Mesothelial cell of epicardium (in vitro differentiated cells): ENCODE measurements around the gene KRTCAP3. TPM values are rescaled to one million over a fixed set of nuclear protein-coding genes. Genes with fewer than 3 reads are reported as not detected.
A peak's percentile ranks its signal among the peaks of the same experiment; 100 is the strongest.

ENCODE experiments used
- DNase-seq, 2 experiments: peaks; one replicate each; pipeline ENCODE4 v3.0.0; 2021; ENCODE audit warnings: low spot score in 2 of 2; ENCODE audit not compliant: unreplicated experiment in 2 of 2
- H3K27ac Mint-ChIP-seq: 2 replicates; pipeline ENCODE4 v1.8.0; 2021; ENCODE audit warnings: mixed read lengths
- H3K27me3 Mint-ChIP-seq: 2 replicates; pipeline ENCODE4 v1.8.0; 2021; ENCODE audit warnings: low read depth, mixed read lengths
- H3K36me3 Mint-ChIP-seq: 2 replicates; pipeline ENCODE4 v1.8.0; 2021; ENCODE audit warnings: mixed read lengths
- H3K4me1 Mint-ChIP-seq: 2 replicates; pipeline ENCODE4 v1.8.0; 2021; ENCODE audit warnings: mixed read lengths
- H3K4me3 Mint-ChIP-seq: 2 replicates; pipeline ENCODE4 v1.8.0; 2021; ENCODE audit warnings: mild to moderate bottlenecking, moderate library complexity, mixed read lengths
- H3K9me3 Mint-ChIP-seq: 2 replicates; pipeline ENCODE4 v1.8.0; 2021; ENCODE audit warnings: mixed read lengths
- CTCF ChIP-seq: fragments of 200-600 bp; sonication (generic); IDR thresholded peaks from one replicate; pipeline ENCODE4 v1.5.0; 2021; ENCODE audit warnings: antibody characterized with exemption; ENCODE audit not compliant: unreplicated experiment
- total RNA-seq: library from RNA; stranded (reverse); gene quantifications from 3 replicates; pipeline ENCODE4 v1.2.1, GENCODE V29; 2021

The KRTCAP3 gene, protein sequence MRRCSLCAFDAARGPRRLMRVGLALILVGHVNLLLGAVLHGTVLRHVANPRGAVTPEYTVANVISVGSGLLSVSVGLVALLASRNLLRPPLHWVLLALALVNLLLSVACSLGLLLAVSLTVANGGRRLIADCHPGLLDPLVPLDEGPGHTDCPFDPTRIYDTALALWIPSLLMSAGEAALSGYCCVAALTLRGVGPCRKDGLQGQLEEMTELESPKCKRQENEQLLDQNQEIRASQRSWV
- total RNA-seq: 24.5 to 26.1 TPM (median 25.5 TPM) in 3 replicates

GRCh38 chr2:27441958-27442919, at the start of gene KRTCAP3:
Gene KRTCAP3 (plus strand): TSS chr2:27442381. CDS start chr2:27442413, 32 bp downstream.
- Mint-ChIP-seq H3K27ac (peak within 1 kb of the TSS; percentile 55), H3K27me3 (no peaks in the 10 kb centered on the region), H3K9me3 (no peaks in the 10 kb centered on the region), H3K36me3 (peaks cover 42% of the 10 kb centered on the region), H3K4me3 (peak within 1 kb of the TSS; percentile 60), H3K4me1 (peaks cover 13% of the 10 kb centered on the region)
- TF ChIP-seq CTCF: peak; percentile 64
- DNase-seq: peak; percentile 64 to 81

- H3K4me1 Mint-ChIP-seq: no peaks in the 10 kb centered on the region
- peaks cover 6% of the 10 kb centered on the region for H3K36me3 Mint-ChIP-seq
- DNase-seq: no peak
- TF ChIP-seq CTCF: no peak
- H3K27ac Mint-ChIP-seq: no peak overlapping the region
- H3K9me3 Mint-ChIP-seq: no peaks in the 10 kb centered on the region
- no peak overlapping the region for H3K4me3 Mint-ChIP-seq
- H3K27me3 Mint-ChIP-seq: no peaks in the 10 kb centered on the region
These were observed 49.0 kb upstream of the KRTCAP3 start for GRCh38 chr2:27393225-27393624.

GRCh38 chr2:27398962-27399361, 43.2 kb upstream of the KRTCAP3 start:
- no peaks in the 10 kb centered on the region for H3K9me3 Mint-ChIP-seq
- H3K4me3 Mint-ChIP-seq: no peak overlapping the region
- no peaks in the 10 kb centered on the region for H3K27me3 Mint-ChIP-seq
- peaks cover 6% of the 10 kb centered on the region for H3K36me3 Mint-ChIP-seq
- H3K4me1 Mint-ChIP-seq: no peaks in the 10 kb centered on the region
- H3K27ac Mint-ChIP-seq: no peak overlapping the region
- TF ChIP-seq CTCF: no peak
- DNase-seq: no peak

DNA sequence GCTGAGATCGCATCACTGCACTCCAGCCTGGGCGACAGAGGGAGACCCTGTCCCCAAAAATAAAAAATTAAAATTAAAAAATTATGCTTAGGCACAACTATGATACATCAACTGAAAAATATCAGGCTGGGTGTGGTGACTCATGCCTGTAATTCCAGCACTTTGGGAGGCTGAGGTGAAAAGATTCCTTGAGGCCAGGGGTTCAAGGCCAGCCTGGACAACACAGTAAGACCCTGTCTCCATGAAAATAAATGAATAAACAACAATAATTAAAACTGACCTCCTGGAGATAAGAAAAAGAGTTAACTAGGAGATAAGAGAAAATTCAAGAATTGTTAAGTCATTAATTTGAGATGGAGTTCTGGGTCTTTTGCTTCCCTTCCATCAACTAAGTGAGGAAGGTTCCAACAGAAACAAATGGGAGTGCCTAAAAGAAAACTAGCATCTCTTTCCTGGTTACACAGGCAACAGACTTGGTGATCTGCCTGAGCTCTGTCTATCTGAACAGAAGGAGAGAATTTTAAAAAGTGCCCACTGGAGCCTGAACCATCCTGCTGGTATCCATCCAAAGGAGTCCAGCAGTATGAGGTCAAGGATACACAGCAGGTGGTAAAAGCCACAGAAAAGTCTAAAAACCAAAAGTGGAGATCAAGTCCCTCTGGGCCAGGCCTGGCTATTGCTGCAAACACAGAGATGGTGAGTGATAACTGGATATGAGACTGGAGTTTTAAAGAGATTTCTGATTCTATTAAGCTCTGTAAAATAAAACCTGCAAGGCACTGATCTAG, 41.6 kb upstream of the KRTCAP3 start:
- TF ChIP-seq CTCF: no peak
- no peak for DNase-seq
- Mint-ChIP-seq H3K27ac (peak overlapping the region; percentile 7), H3K27me3 (no peaks in the 10 kb centered on the region), H3K4me1 (no peaks in the 10 kb centered on the region), H3K4me3 (no peak overlapping the region), H3K9me3 (no peaks in the 10 kb centered on the region), H3K36me3 (peaks cover 6% of the 10 kb centered on the region)

DNA sequence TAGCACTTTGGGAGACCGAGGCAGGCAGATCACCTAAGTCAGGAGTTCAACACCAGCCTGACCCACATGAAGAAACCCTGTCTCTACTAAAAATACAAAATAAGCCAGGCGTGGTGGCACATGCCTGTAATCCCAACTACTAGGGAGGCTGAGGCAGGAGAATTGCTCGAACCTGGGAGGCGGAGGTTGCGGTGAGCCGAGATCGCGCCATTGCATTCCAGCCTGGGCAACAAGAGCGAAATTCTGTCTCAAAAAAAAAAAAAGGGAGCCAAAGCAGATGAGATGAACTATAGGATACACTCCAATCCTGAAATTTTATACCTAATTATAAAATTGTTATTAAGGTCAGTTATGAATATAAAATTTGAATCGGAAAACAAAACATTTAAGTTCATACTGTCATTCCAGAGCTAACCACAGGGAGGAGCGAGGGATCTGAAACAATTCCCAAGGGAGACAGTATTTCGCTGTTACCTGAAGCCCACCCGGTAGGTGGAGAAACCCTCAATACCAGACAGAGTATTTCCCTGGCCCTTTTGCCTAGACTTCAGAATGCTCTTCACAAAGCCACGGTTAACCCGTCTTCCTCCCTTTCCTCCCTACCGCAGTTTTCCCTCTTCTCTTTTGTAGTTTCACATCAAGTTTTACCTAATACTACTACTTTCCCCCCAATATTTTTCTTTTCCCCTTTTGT, 34.2 kb upstream of the KRTCAP3 start:
- Mint-ChIP-seq H3K4me1 (peaks cover 19% of the 10 kb centered on the region), H3K9me3 (no peaks in the 10 kb centered on the region), H3K27ac (peak overlapping the region; percentile 95), H3K36me3 (peaks cover 5% of the 10 kb centered on the region), H3K27me3 (no peaks in the 10 kb centered on the region), H3K4me3 (peak overlapping the region; percentile 80)
- TF ChIP-seq CTCF: peak; percentile 67
- peak in 1 of 2 experiments; percentile 43 for DNase-seq
